ENCODE data around the gene DCUN1D3.
A peak's percentile ranks its signal among the peaks of the same experiment; 100 is the strongest.

DCUN1D3 gene

GRCh38 chr16:20918486-20919239 is 18.5 kb upstream of the DCUN1D3 start:
- DNase-seq: no peak

GRCh38 chr16:20916942-20917341 is 16.8 kb upstream of the DCUN1D3 start:
- no peak for DNase-seq

GRCh38 chr16:20916289-20916688 is 16.1 kb upstream of the DCUN1D3 start:
- no peak for DNase-seq

GRCh38 chr16:20911361-20911760 is 11.2 kb upstream of the DCUN1D3 start:
- no peak for DNase-seq

- no peak for DNase-seq
Measured at GRCh38 chr16:20910781-20911321, 10.7 kb upstream of the DCUN1D3 start.

- DNase-seq: no peak
Measured at GRCh38 chr16:20906341-20907255, 6.4 kb upstream of the DCUN1D3 start.

GRCh38 chr16:20905576-20905975 is 5.4 kb upstream of the DCUN1D3 start:
- no peak for DNase-seq

- peak; percentile 37 for DNase-seq
Measured at GRCh38 chr16:20904507-20905081, 4.4 kb upstream of the DCUN1D3 start.

- no peak for DNase-seq
Measured at GRCh38 chr16:20903899-20904506, 3.8 kb upstream of the DCUN1D3 start.

GRCh38 chr16:20903116-20903898 is 3.1 kb upstream of the DCUN1D3 start:
- no peak for DNase-seq

GRCh38 chr16:20902426-20902825 is 2.3 kb upstream of the DCUN1D3 start:
- no peak for DNase-seq

- peak; percentile 63 for DNase-seq
Measured at GRCh38 chr16:20901436-20902112, 1.4 kb upstream of the DCUN1D3 start.

GRCh38 chr16:20901068-20901435 is 894 bp upstream of the DCUN1D3 start:
- DNase-seq: no peak

GRCh38 chr16:20899477-20900298 is 470 bp downstream of the DCUN1D3 start:
- DNase-seq: peak; percentile 24

GRCh38 chr16:20899071-20899470 is 1.1 kb downstream of the DCUN1D3 start:
- no peak for DNase-seq

GRCh38 chr16:20897922-20898321 is 2.2 kb downstream of the DCUN1D3 start:
- DNase-seq: no peak

GRCh38 chr16:20897253-20897897 is 2.8 kb downstream of the DCUN1D3 start:
- no peak for DNase-seq

GRCh38 chr16:20894388-20894787 is 5.8 kb downstream of the DCUN1D3 start:
- no peak for DNase-seq

GRCh38 chr16:20889625-20890275 is 10.4 kb downstream of the DCUN1D3 start:
- no peak for DNase-seq

GRCh38 chr16:20887207-20887606 is 13.0 kb downstream of the DCUN1D3 start:
- DNase-seq: no peak

Measured in CD4-positive, alpha-beta T cell treated with Interleukin-15 for 1 hour (primary cell).